ENCODE data around the gene REEP3. TPM values are rescaled to one million over a fixed set of nuclear protein-coding genes. Genes with fewer than 3 reads are reported as not detected.

REEP3 gene
- total and polyA plus RNA-seq, 2 of the 8 experiments (the other 6 are each of a cell fraction or from before 2014, with no cell fraction given): 5.8 to 31.5 TPM

GRCh38 chr10:63591600-63592379 is 70.6 kb downstream of the REEP3 start (continued):
- TF ChIP-seq ATF2 (IDR thresholded peaks at IDR 0.05; ENCODE audit: low read length) (no peak), SUZ12 (IDR thresholded peaks at IDR 0.05; ENCODE audit: low read length) (no peak), POLR2A (IDR thresholded peaks at IDR 0.05; ENCODE audit: control extremely low read depth in 1 of 2, low read depth in 2 of 2, low read length in 2 of 2) (no peak), CBX8 (IDR thresholded peaks at IDR 0.05; ENCODE audit: borderline replicate concordance, low read depth, low read length) (no peak), POLR2AphosphoS5 (IDR thresholded peaks at IDR 0.05; ENCODE audit: low read depth, low read length) (no peak), HDAC6 (IDR thresholded peaks at IDR 0.05; ENCODE audit: low read depth, low read length) (no peak), EGR1 (IDR thresholded peaks at IDR 0.05; ENCODE audit: borderline replicate concordance, low read depth, low read length) (no peak)

All from H1 (cell line).